ENCODE data around the gene NRG3.
A peak's percentile ranks its signal among the peaks of the same experiment; 100 is the strongest.

NRG3 gene

GRCh38 chr10:81984428-81984827 is 109.4 kb downstream of the NRG3 start:
- Mint-ChIP-seq H3K4me1 (no peaks in the 10 kb centered on the region), H3K27me3 (ENCODE audit: low read depth) (peaks cover 4% of the 10 kb centered on the region), H3K36me3 (ENCODE audit: low read depth) (no peaks in the 10 kb centered on the region), H3K9me3 (no peaks in the 10 kb centered on the region), H3K27ac (no peak overlapping the region), H3K4me3 (no peak overlapping the region)
- TF ChIP-seq, protein P1, sequence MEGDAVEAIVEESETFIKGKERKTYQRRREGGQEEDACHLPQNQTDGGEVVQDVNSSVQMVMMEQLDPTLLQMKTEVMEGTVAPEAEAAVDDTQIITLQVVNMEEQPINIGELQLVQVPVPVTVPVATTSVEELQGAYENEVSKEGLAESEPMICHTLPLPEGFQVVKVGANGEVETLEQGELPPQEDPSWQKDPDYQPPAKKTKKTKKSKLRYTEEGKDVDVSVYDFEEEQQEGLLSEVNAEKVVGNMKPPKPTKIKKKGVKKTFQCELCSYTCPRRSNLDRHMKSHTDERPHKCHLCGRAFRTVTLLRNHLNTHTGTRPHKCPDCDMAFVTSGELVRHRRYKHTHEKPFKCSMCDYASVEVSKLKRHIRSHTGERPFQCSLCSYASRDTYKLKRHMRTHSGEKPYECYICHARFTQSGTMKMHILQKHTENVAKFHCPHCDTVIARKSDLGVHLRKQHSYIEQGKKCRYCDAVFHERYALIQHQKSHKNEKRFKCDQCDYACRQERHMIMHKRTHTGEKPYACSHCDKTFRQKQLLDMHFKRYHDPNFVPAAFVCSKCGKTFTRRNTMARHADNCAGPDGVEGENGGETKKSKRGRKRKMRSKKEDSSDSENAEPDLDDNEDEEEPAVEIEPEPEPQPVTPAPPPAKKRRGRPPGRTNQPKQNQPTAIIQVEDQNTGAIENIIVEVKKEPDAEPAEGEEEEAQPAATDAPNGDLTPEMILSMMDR (IDR thresholded peaks at IDR 0.05; ENCODE audit: unreplicated experiment in 3 of 3), result no peak

- TF ChIP-seq, protein P1 (IDR thresholded peaks at IDR 0.05; ENCODE audit: unreplicated experiment in 3 of 3), result no peak
- no peaks in the 10 kb centered on the region for H3K4me1 Mint-ChIP-seq
- no peaks in the 10 kb centered on the region for H3K27me3 Mint-ChIP-seq (ENCODE audit: low read depth)
- H3K36me3 Mint-ChIP-seq (ENCODE audit: low read depth), result no peaks in the 10 kb centered on the region
- H3K4me3 Mint-ChIP-seq, result no peak overlapping the region
- no peak overlapping the region for H3K27ac Mint-ChIP-seq
- no peaks in the 10 kb centered on the region for H3K9me3 Mint-ChIP-seq
Measured at GRCh38 chr10:81995254-81995653, 120.3 kb downstream of the NRG3 start.

DNA sequence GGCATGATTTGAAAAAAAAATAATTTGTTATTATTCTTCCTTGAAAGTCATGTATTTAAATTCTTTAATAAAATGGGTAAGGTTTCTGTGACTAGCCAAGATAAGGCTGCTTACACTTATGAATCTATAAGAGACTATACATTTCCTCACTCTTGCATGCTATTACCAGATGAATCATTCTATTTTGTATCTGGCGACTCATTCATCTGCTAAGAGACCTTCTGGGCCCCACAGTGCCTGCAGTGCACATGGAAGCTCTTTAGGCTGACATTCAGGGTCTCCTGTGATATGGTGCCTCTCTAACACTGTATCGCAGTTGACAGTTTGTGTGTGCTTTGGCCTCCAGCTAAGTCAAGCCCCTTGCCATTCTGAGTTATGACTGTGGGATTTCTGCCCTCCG is 121.9 kb downstream of the NRG3 start:
- no peaks in the 10 kb centered on the region for H3K27me3 Mint-ChIP-seq (ENCODE audit: low read depth)
- H3K4me1 Mint-ChIP-seq, result no peaks in the 10 kb centered on the region
- no peak overlapping the region for H3K27ac Mint-ChIP-seq
- H3K9me3 Mint-ChIP-seq, result no peaks in the 10 kb centered on the region
- TF ChIP-seq, protein P1 (IDR thresholded peaks at IDR 0.05; ENCODE audit: unreplicated experiment in 3 of 3), result no peak
- H3K4me3 Mint-ChIP-seq, result no peak overlapping the region
- no peaks in the 10 kb centered on the region for H3K36me3 Mint-ChIP-seq (ENCODE audit: low read depth)

- Mint-ChIP-seq H3K27me3 (ENCODE audit: low read depth) (no peaks in the 10 kb centered on the region), H3K4me1 (no peaks in the 10 kb centered on the region), H3K9me3 (peaks cover 12% of the 10 kb centered on the region), H3K4me3 (no peak overlapping the region), H3K36me3 (ENCODE audit: low read depth) (peaks cover 5% of the 10 kb centered on the region), H3K27ac (peak overlapping the region in 1 of 3 experiments; percentile 45)
- TF ChIP-seq, protein P1 (IDR thresholded peaks at IDR 0.05; ENCODE audit: unreplicated experiment in 3 of 3), result no peak
Measured at GRCh38 chr10:82020999-82021398, 146.0 kb downstream of the NRG3 start.

DNA sequence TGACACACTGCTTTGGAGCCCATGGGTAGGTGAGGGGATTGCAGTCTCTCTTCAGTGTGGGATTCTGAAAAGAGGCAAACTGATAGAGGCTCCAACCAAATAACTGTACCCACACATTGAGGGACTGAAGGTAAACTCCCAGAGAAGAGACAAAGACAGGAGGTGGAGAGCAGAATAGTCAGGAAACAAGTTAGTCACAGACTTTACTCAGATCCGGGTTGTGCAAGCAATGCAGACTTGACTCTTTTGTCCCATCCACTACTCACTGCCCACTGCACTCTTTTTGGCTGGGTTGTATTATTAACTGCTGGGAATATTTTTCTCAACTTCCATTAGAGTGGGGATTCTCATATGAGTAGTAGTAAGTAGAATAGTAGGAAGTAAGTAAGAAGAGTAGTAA is 152.7 kb downstream of the NRG3 start:
- no peaks in the 10 kb centered on the region for H3K9me3 Mint-ChIP-seq
- H3K36me3 Mint-ChIP-seq (ENCODE audit: low read depth), result no peaks in the 10 kb centered on the region
- TF ChIP-seq, protein P1 (IDR thresholded peaks at IDR 0.05; ENCODE audit: unreplicated experiment in 3 of 3), result no peak
- no peak overlapping the region for H3K27ac Mint-ChIP-seq
- no peaks in the 10 kb centered on the region for H3K27me3 Mint-ChIP-seq (ENCODE audit: low read depth)
- no peak overlapping the region for H3K4me3 Mint-ChIP-seq
- no peaks in the 10 kb centered on the region for H3K4me1 Mint-ChIP-seq

DNA sequence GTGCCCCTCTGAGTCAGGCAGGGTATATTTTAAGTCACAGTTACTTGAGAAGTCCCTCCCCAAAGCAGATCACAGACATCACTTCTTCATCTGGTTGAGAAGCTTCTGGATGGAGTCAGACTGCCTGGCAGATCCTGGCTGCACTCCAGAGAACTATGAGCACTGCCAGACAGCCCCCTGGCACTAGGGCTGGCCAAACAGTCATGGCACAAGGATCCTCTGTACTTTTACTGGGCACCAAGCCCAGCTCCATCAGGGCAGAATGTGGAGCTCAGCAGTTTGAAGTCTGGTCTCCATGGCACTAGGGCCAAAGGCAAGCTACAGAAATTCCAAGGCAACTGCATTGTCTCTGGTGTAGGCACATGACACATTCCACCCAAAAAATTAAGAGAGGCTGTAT is 162.1 kb downstream of the NRG3 start:
- Mint-ChIP-seq H3K4me1 (no peaks in the 10 kb centered on the region), H3K4me3 (no peak overlapping the region), H3K27me3 (ENCODE audit: low read depth) (no peaks in the 10 kb centered on the region), H3K36me3 (ENCODE audit: low read depth) (no peaks in the 10 kb centered on the region), H3K9me3 (no peaks in the 10 kb centered on the region), H3K27ac (no peak overlapping the region)
- TF ChIP-seq, protein P1 (IDR thresholded peaks at IDR 0.05; ENCODE audit: unreplicated experiment in 3 of 3), result no peak
